ENCODE measurements around the gene C20orf204.

DNA sequence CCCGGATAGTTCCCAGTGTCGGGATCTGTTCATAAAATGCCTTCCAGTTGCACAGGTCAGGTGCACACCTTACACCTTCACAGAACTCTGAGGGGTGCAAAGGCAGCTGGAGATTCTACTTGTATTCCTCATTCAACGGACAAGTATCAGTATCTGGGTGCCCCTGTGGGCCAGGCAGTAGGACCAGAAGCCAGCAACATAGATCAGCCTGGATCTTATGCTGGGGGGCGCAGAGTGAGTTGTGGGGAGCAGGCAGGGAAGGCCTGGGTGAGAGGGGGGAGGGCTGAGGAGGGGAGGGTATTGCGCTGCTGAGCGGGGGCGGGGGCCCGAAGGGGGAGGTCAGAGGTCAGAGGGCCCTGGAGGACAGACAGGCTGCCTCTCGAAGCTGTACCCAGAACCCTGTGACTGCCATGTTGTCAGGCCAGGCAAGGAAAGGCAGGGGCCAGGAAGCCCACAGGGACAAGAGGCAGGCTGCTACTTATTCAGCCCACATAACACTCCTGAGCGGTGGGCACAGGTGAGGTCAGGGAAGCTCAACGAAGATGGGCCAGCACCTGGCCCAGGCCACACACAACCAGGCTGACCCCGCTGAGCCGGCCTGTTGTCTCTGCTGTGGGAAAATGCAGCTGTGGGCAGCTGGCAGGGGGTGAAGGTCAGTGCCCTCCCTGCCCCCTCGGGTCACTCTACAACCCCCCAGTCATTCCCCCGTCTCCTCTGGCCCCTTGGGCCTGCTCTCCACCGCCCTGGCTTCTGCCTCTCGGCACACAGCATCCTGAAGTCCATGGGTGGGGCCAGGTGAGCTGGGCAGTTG is 45.0 kb downstream of the C20orf204 start:
- TF ChIP-seq POLR2A (IDR thresholded peaks at IDR 0.05): no peak
- TF ChIP-seq POLR2AphosphoS5 (IDR thresholded peaks at IDR 0.05): no peak
- TF ChIP-seq, protein P1, sequence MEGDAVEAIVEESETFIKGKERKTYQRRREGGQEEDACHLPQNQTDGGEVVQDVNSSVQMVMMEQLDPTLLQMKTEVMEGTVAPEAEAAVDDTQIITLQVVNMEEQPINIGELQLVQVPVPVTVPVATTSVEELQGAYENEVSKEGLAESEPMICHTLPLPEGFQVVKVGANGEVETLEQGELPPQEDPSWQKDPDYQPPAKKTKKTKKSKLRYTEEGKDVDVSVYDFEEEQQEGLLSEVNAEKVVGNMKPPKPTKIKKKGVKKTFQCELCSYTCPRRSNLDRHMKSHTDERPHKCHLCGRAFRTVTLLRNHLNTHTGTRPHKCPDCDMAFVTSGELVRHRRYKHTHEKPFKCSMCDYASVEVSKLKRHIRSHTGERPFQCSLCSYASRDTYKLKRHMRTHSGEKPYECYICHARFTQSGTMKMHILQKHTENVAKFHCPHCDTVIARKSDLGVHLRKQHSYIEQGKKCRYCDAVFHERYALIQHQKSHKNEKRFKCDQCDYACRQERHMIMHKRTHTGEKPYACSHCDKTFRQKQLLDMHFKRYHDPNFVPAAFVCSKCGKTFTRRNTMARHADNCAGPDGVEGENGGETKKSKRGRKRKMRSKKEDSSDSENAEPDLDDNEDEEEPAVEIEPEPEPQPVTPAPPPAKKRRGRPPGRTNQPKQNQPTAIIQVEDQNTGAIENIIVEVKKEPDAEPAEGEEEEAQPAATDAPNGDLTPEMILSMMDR (IDR thresholded peaks at IDR 0.05): no peak

Data from breast epithelium (tissue), 3 donors.